B cell (primary cell): ENCODE results near the gene DOCK8.
"Not testable (repeated sequence)": the region's sequence is repeated elsewhere in the genome, so short reads cannot be mapped to it uniquely, and the experiment has no call there.

Experiments used
- CTCF ChIP-seq: fragments of 200-600 bp; IDR thresholded peaks from one replicate; pipeline ENCODE4 v1.8.0; 2022; ENCODE audit warnings: antibody characterized with exemption, mild to moderate bottlenecking
- EZH2 ChIP-seq: IDR thresholded peaks from 2 replicates; pipeline ENCODE4 v1.6.1; 2012; ENCODE audit warnings: borderline replicate concordance, low read depth, mild to moderate bottlenecking, moderate library complexity, low read length; ENCODE audit not compliant: insufficient read depth, poor library complexity, severe bottlenecking

DNA sequence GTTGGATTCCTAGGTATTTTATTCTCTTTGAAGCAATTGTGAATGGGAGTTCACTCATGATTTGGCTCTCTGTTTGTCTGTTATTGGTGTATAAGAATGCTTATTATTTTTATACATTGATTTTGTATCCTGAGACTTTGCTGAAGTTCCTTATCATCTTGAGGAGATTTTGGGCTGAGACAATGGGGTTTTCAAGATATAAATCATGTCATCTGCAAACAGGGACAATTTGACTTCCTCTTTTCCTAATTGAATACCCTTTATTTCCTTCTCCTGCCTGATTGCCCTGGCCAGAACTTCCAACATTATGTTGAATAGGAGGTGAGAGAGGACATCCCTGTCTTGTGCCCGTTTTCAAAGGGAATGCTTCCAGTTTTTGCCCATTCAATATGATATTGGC, 17.0 kb downstream of the DOCK8 start:
- TF ChIP-seq CTCF, EZH2: not testable (repeated sequence)
